Endothelial cell (in vitro differentiated cells): ENCODE results near the gene ATP2B1. TPM values are rescaled to one million over a fixed set of nuclear protein-coding genes. Genes with fewer than 3 reads are reported as not detected.

Experiments
- DNase-seq: peaks from one replicate; pipeline ENCODE4 v3.0.0; 2021; ENCODE audit warnings: low spot score
- H3K27ac Mint-ChIP-seq: one replicate; pipeline ENCODE4 v1.8.0; 2021; ENCODE audit warnings: mixed read lengths, inconsistent platforms; ENCODE audit not compliant: unreplicated experiment
- H3K27me3 Mint-ChIP-seq: one replicate; pipeline ENCODE4 v1.8.0; 2021; ENCODE audit warnings: mild to moderate bottlenecking, moderate library complexity, mixed read lengths, inconsistent platforms; ENCODE audit not compliant: unreplicated experiment
- H3K36me3 Mint-ChIP-seq: one replicate; pipeline ENCODE4 v1.8.0; 2021; ENCODE audit warnings: mild to moderate bottlenecking, low read depth, mixed read lengths, inconsistent platforms; ENCODE audit not compliant: unreplicated experiment
- H3K4me1 Mint-ChIP-seq: one replicate; pipeline ENCODE4 v1.8.0; 2021; ENCODE audit warnings: mild to moderate bottlenecking, mixed read lengths, inconsistent platforms; ENCODE audit not compliant: unreplicated experiment
- H3K4me3 Mint-ChIP-seq: one replicate; pipeline ENCODE4 v1.8.0; 2021; ENCODE audit warnings: mild to moderate bottlenecking, mixed read lengths, inconsistent platforms; ENCODE audit not compliant: unreplicated experiment
- H3K9me3 Mint-ChIP-seq: one replicate; pipeline ENCODE4 v1.8.0; 2021; ENCODE audit warnings: mixed read lengths, inconsistent platforms; ENCODE audit not compliant: unreplicated experiment
- total RNA-seq: library from RNA; stranded (reverse); fragmentation: NEBNext Ultra II Directional; extraction: Animal tissue kit (Norgen Biotek cat#: 25700); gene quantifications from one replicate; pipeline ENCODE4 v1.2.1, GENCODE V29; 2021; ENCODE audit not compliant: unreplicated experiment
- TF ChIP-seq, protein P1 (sequence below): fragments of 200-600 bp; sonication (generic); IDR thresholded peaks from one replicate; pipeline ENCODE4 v1.5.0; 2021; ENCODE audit warnings: antibody characterized with exemption; ENCODE audit not compliant: unreplicated experiment

The ATP2B1 gene
- total RNA-seq, 1 donor from 2014 or later = 33.0 TPM

DNA sequence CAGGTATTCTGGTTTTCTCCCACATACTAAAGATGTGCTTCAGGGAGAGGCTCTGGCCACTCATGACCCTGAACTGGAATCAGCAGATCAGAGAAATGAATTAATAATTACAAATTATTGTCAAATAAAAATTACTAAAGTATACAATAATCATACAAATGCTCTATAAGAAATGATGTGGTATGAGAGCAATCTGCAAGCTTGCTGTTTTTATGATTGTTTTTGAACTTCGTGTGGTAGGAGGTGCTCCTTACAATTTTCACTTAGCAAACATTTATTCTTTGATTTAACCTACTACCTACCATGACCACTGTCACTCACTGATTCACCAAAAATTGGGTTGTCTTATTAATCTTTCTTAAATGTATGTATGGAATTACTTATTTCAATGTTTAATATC, 16.2 kb downstream of the ATP2B1 start:
- Mint-ChIP-seq H3K27me3 (no peaks in the 10 kb centered on the region), H3K4me1 (peaks cover 9% of the 10 kb centered on the region), H3K36me3 (no peaks in the 10 kb centered on the region), H3K9me3 (no peaks in the 10 kb centered on the region), H3K4me3 (no peak overlapping the region), H3K27ac (no peak overlapping the region)
- TF ChIP-seq, protein P1, sequence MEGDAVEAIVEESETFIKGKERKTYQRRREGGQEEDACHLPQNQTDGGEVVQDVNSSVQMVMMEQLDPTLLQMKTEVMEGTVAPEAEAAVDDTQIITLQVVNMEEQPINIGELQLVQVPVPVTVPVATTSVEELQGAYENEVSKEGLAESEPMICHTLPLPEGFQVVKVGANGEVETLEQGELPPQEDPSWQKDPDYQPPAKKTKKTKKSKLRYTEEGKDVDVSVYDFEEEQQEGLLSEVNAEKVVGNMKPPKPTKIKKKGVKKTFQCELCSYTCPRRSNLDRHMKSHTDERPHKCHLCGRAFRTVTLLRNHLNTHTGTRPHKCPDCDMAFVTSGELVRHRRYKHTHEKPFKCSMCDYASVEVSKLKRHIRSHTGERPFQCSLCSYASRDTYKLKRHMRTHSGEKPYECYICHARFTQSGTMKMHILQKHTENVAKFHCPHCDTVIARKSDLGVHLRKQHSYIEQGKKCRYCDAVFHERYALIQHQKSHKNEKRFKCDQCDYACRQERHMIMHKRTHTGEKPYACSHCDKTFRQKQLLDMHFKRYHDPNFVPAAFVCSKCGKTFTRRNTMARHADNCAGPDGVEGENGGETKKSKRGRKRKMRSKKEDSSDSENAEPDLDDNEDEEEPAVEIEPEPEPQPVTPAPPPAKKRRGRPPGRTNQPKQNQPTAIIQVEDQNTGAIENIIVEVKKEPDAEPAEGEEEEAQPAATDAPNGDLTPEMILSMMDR = no peak
- DNase-seq = no peak

DNA sequence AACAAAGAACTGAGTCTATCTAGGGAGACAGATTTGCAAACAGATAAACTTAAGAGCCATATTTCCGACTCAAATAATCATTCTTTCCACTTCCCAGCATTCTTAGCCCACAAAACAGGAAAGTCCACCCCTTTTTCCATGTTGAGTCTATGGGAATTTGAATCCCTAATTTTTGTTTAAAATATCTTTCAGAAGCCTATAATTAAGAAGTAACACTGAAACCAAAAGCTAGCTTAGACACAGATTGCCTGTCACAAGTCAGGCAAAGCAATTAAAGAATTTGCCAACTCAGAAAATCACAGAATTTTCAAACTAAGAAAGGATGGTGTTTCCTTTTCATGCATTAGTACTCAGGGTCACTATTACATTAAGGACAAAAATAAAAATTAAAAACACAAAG, 17.0 kb downstream of the ATP2B1 start:
- H3K9me3 Mint-ChIP-seq = no peaks in the 10 kb centered on the region
- peaks cover 9% of the 10 kb centered on the region for H3K4me1 Mint-ChIP-seq
- TF ChIP-seq, protein P1 = no peak
- H3K36me3 Mint-ChIP-seq = no peaks in the 10 kb centered on the region
- H3K27me3 Mint-ChIP-seq = no peaks in the 10 kb centered on the region
- no peak overlapping the region for H3K4me3 Mint-ChIP-seq
- DNase-seq = no peak
- no peak overlapping the region for H3K27ac Mint-ChIP-seq

DNA sequence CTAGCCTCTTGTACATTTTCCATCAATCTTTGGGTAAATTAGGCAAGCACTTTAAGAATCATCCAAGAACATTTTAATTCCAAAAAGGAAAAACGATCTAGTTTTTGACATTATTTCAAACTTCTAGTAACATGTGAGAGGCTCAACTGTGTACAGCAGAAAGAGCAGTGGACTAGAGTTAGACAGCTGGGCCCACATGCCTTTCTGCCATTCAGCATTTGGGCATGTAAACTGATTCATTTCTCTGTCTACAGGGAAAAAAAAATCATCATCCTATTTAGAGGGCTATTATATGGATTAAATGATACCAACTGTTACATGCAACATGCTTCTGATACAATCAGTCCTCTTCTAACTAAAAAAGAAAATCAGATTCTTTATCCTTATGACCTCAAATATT, 17.7 kb downstream of the ATP2B1 start:
- TF ChIP-seq, protein P1 = no peak
- no peaks in the 10 kb centered on the region for H3K27me3 Mint-ChIP-seq
- H3K4me1 Mint-ChIP-seq = peaks cover 9% of the 10 kb centered on the region
- H3K4me3 Mint-ChIP-seq = no peak overlapping the region
- no peak overlapping the region for H3K27ac Mint-ChIP-seq
- no peak for DNase-seq
- no peaks in the 10 kb centered on the region for H3K9me3 Mint-ChIP-seq
- H3K36me3 Mint-ChIP-seq = no peaks in the 10 kb centered on the region

DNA sequence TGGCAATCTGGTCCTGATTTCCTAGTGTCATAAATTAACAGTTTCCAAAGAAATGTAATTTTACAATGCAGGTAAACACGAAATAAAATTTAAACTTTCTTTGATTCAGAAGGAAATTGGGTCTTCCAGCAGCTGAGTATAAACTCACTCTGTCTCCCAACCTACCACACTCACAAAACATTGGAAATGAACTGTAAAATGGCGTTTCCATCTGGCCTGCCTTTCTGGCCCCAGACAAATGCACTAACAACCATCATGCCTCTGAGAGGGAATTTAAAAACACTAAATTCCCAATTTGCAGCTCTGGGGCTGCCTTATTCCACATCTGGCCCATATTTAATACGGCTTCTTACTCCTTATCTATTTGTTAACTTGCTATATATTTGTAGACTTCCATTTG, 19.3 kb downstream of the ATP2B1 start:
- H3K27ac Mint-ChIP-seq = no peak overlapping the region
- no peak for DNase-seq
- H3K9me3 Mint-ChIP-seq = no peaks in the 10 kb centered on the region
- H3K4me1 Mint-ChIP-seq = peaks cover 9% of the 10 kb centered on the region
- TF ChIP-seq, protein P1 = no peak
- H3K27me3 Mint-ChIP-seq = no peaks in the 10 kb centered on the region
- no peak overlapping the region for H3K4me3 Mint-ChIP-seq
- H3K36me3 Mint-ChIP-seq = no peaks in the 10 kb centered on the region

DNA sequence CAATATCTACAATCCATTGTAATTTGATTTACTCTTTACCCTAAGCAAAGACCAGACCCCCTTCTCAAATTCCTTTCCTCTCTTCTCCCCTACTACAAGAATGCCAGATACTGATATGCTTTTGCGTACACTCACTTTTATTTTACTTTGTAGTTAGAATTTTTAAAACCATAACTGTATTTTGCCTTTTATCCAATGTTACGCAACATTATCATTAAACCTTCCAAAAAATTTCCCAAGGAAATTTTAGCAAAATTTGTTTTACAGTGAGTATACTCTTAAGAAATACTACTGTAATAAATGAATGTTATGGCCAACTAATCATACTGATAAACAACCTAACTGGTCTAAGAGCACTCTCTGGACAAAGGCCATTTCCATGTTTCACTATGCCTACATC, 22.3 kb downstream of the ATP2B1 start:
- H3K4me1 Mint-ChIP-seq = no peaks in the 10 kb centered on the region
- H3K9me3 Mint-ChIP-seq = no peaks in the 10 kb centered on the region
- DNase-seq = no peak
- no peaks in the 10 kb centered on the region for H3K36me3 Mint-ChIP-seq
- no peak overlapping the region for H3K4me3 Mint-ChIP-seq
- no peaks in the 10 kb centered on the region for H3K27me3 Mint-ChIP-seq
- no peak overlapping the region for H3K27ac Mint-ChIP-seq
- TF ChIP-seq, protein P1 = no peak
